Measurements from ENCODE around the gene CXCR3.

DNA sequence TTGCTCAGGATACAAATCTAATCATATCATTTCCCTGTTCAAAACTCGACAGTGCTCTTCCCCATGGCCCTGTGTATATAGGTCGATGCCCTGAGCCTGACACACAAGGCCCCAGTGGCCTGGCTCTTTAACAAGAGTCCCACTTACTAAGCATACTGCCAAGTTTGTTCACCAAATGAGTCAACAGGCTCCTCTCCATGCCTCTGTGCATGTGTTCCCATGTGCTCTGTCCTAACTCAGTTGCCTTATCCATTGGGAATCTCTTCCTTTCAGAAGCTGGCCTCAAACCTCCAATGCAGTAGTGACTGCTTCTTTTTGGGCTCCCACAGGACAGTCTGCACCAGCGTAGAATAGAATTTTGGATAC lies 18.9 kb upstream of the CXCR3 start:
- TF ChIP-seq, protein P1, sequence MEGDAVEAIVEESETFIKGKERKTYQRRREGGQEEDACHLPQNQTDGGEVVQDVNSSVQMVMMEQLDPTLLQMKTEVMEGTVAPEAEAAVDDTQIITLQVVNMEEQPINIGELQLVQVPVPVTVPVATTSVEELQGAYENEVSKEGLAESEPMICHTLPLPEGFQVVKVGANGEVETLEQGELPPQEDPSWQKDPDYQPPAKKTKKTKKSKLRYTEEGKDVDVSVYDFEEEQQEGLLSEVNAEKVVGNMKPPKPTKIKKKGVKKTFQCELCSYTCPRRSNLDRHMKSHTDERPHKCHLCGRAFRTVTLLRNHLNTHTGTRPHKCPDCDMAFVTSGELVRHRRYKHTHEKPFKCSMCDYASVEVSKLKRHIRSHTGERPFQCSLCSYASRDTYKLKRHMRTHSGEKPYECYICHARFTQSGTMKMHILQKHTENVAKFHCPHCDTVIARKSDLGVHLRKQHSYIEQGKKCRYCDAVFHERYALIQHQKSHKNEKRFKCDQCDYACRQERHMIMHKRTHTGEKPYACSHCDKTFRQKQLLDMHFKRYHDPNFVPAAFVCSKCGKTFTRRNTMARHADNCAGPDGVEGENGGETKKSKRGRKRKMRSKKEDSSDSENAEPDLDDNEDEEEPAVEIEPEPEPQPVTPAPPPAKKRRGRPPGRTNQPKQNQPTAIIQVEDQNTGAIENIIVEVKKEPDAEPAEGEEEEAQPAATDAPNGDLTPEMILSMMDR (IDR thresholded peaks at IDR 0.05): no peak
- TF ChIP-seq POLR2A (IDR thresholded peaks at IDR 0.05): no peak

Measured in adrenal gland (tissue), 5 donors.